Neural crest cell (in vitro differentiated cells): ENCODE measurements around the gene SNX33. TPM values are rescaled to one million over a fixed set of nuclear protein-coding genes. Genes with fewer than 3 reads are reported as not detected.
"Not testable (repeated sequence)": the region's sequence is repeated elsewhere in the genome, so short reads cannot be mapped to it uniquely, and the experiment has no call there.

Experiments
- DNase-seq: peaks from one replicate; pipeline ENCODE4 v3.0.0; 2021; ENCODE audit warnings: low read depth, mixed read lengths, low spot score
- H3K27ac Mint-ChIP-seq: one replicate; pipeline ENCODE4 v1.8.0; 2021; ENCODE audit warnings: mild to moderate bottlenecking, mixed read lengths; ENCODE audit not compliant: unreplicated experiment
- H3K27me3 Mint-ChIP-seq: 2 replicates; pipeline ENCODE4 v1.8.0; 2021; ENCODE audit warnings: low read depth, mild to moderate bottlenecking, mixed read lengths
- H3K36me3 Mint-ChIP-seq: 2 replicates; pipeline ENCODE4 v1.8.0; 2021; ENCODE audit warnings: low read depth, mild to moderate bottlenecking, mixed read lengths
- H3K4me1 Mint-ChIP-seq: 2 replicates; pipeline ENCODE4 v1.8.0; 2021; ENCODE audit warnings: mixed read lengths
- H3K4me3 Mint-ChIP-seq: one replicate; pipeline ENCODE4 v1.8.0; 2021; ENCODE audit warnings: mild to moderate bottlenecking, mixed read lengths
- H3K9me3 Mint-ChIP-seq: 2 replicates; pipeline ENCODE4 v1.8.0; 2021; ENCODE audit warnings: mixed read lengths
- total RNA-seq: library from RNA; stranded (reverse); gene quantifications from 2 replicates; pipeline ENCODE4 v1.2.1, GENCODE V29; 2021
- TF ChIP-seq, protein P1 (sequence below): fragments of 200-600 bp; sonication (generic); conservative IDR thresholded peaks from 2 replicates; pipeline ENCODE4 v1.5.0; 2021; ENCODE audit warnings: antibody characterized with exemption, mild to moderate bottlenecking

Gene SNX33
- total RNA-seq, 1 donor from 2014 or later, result 23.4 TPM

DNA sequence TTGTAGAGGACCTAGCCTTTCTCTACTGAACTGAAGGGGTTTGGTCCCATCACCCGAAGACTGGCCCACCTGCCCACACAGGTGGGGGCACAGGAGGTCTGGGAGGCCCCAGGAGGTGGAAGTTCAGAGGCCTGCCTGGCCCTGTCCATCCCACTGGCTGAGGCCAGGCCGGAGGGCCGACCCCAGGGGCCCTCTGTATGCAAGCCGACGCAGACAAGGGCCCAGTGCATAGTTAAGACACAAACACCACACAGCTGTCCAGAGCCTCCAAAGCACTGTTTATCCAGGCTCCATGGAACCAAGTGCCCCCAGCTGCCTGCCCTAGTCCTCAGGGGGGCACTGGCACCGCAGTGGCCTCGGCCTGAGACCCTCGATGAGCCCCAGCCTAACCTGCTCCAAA is 26.7 kb downstream of the SNX33 start:
- peak overlapping the region; percentile 35 for H3K27ac Mint-ChIP-seq

DNA sequence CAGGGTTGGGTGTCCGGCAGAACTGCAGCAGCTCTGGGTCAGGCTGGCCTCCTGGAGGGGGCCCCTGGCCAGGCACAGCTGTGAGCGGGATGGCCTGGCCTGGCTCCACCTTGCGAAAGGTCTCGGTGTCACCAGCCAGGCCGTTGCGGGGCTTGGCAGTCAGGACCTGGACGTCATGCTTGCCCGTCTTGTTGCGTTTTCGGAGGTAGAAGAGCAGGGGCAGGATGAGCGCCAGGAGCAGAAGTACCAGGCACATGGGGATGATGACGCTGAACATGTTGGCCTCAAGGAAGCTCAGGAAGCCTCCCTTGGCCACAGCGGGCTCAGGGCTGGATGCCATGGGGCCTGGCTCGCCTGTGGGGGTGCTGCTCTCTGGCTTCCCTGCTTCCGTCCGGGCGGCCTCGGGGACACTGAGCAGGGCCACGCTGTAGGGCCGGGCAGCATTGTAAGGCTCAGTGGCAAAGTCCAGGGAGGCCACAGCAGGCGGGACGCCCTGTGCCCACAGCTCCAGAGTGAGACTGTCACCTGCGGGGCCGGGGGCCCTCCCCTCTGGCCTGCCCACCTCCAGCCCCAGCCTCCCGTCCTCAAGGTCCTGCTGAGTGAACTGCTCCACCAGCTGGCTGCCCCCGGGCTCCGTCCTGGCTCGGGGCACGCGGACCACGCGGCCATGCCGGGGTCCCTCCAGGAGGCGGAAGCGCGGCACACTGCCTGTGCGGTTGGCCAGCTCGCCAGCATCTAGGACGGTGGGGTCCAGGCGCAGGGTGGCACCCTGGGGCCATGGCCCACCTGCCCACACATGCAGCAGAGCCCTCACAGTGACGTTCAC is 28.1 kb downstream of the SNX33 start:
- Mint-ChIP-seq H3K4me3 (no peak overlapping the region), H3K36me3 (no peaks in the 10 kb centered on the region), H3K4me1 (peaks cover 17% of the 10 kb centered on the region), H3K27ac (no peak overlapping the region), H3K9me3 (no peaks in the 10 kb centered on the region), H3K27me3 (no peaks in the 10 kb centered on the region)
- TF ChIP-seq, protein P1, sequence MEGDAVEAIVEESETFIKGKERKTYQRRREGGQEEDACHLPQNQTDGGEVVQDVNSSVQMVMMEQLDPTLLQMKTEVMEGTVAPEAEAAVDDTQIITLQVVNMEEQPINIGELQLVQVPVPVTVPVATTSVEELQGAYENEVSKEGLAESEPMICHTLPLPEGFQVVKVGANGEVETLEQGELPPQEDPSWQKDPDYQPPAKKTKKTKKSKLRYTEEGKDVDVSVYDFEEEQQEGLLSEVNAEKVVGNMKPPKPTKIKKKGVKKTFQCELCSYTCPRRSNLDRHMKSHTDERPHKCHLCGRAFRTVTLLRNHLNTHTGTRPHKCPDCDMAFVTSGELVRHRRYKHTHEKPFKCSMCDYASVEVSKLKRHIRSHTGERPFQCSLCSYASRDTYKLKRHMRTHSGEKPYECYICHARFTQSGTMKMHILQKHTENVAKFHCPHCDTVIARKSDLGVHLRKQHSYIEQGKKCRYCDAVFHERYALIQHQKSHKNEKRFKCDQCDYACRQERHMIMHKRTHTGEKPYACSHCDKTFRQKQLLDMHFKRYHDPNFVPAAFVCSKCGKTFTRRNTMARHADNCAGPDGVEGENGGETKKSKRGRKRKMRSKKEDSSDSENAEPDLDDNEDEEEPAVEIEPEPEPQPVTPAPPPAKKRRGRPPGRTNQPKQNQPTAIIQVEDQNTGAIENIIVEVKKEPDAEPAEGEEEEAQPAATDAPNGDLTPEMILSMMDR, result no peak
- no peak for DNase-seq

More for the DNA sequence above, 26.7 kb downstream of the SNX33 start:
- peaks cover 17% of the 10 kb centered on the region for H3K4me1 Mint-ChIP-seq
- DNase-seq, result no peak
- TF ChIP-seq, protein P1, result no peak
- H3K4me3 Mint-ChIP-seq, result no peak overlapping the region
- H3K27me3 Mint-ChIP-seq, result no peaks in the 10 kb centered on the region
- H3K9me3 Mint-ChIP-seq, result no peaks in the 10 kb centered on the region
- H3K36me3 Mint-ChIP-seq, result no peaks in the 10 kb centered on the region

DNA sequence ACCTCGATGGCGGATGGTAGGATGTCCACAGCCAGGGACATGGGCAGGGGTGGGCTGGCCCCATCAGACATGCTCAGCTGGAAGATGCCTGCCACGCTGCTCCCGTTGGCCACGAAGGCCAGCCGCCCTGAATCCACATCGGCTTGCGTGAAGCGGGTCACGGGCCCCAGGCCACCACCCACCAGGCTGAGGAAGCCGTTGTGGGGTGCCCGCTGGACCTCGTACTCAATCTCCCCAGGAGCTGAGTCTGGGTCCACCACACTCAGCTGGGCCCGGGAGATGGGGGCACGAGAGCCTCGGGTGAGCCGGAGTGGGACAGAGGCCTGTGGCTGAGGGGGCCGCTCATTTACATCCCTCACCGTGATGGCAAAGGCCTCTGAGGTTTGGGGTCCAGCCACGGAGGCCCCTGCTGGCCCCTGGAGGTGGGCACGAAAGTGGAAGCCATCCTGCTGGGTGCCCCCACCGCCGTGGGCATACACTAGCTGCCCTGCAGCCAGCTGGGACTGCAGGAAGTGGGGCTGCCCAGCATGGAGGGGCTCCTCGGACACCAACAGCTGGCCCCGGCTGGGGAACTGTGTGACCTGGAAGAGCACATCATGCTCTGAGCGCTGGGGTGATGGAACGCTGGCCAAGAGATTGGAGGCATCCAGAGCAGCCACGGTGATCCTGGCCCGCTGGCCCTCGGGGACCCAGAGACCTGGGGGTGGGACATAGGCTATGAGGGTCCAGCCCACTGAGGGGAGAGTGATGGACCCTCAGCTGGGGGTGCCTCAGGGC is 29.2 kb downstream of the SNX33 start:
- no peaks in the 10 kb centered on the region for H3K27me3 Mint-ChIP-seq

DNA sequence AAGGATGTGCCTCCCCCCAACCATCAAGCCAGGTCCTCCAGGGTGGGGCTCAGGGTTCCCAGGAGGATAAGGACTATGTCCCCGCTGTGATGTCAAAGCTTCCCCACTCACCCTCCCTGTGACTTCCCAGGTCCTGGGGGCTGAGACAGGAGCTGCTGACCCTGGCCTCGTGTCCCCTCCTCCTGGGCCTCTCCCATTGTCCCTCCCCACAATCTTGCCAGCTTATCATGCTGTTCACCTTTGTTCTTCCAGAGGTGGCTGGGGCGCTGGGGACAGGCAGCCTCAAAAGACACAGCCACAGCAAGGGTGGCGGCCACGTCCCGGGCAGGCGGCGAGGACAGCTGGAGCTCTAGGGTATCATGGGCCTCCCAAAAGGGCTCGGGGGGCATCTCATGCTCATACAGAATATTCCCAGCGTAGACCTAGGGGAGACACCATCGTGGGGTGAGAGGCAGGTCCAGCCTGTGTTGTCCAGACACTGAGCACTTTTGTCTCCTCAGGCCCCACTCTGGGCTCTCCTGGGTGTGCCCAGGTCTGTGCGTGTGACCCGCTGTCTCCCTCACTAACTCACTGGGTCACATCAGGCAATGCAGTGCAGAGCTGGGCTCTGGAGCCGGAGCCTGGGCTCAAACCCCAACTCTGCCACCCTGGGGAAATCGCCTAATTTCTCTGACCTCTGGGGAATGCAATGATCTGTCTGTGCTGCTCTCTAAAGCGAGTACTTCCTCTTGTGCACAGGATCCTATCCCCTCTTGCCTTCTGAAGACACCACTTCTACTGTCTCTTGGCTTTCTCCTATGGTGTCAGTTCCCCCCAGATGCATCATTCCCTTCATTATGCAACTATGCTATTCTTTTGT is 30.0 kb downstream of the SNX33 start:
- H3K36me3 Mint-ChIP-seq, result no peaks in the 10 kb centered on the region
- DNase-seq, result no peak
- TF ChIP-seq, protein P1, result no peak
- peak overlapping the region; percentile 63 for H3K27ac Mint-ChIP-seq
- no peaks in the 10 kb centered on the region for H3K27me3 Mint-ChIP-seq
- H3K4me1 Mint-ChIP-seq, result peaks cover 13% of the 10 kb centered on the region
- H3K9me3 Mint-ChIP-seq, result no peaks in the 10 kb centered on the region
- H3K4me3 Mint-ChIP-seq, result no peak overlapping the region

More for the DNA sequence above, 29.2 kb downstream of the SNX33 start:
- TF ChIP-seq, protein P1, result no peak
- no peak overlapping the region for H3K27ac Mint-ChIP-seq
- no peaks in the 10 kb centered on the region for H3K36me3 Mint-ChIP-seq
- peaks cover 17% of the 10 kb centered on the region for H3K4me1 Mint-ChIP-seq
- no peak overlapping the region for H3K4me3 Mint-ChIP-seq
- no peak for DNase-seq
- H3K9me3 Mint-ChIP-seq, result no peaks in the 10 kb centered on the region

DNA sequence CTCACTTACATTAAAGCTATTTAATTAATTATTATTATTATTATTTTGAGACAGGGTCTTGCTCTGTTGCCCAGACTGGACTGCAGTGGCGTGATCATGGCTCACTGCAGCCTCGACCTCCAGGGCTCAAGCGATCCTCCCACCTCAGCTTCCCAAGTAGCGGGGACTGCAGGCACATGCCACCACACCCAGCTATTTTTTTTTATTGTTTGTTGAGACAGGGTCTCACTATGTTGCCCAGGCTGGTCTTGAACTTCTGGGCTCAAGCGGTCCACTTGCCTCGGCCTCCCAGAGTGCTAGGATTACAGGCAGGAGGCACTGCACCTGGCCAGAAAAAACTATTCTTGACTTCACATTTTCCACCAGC is 30.6 kb downstream of the SNX33 start:
- not testable (repeated sequence) for H3K36me3 Mint-ChIP-seq, H3K27me3 Mint-ChIP-seq, DNase-seq, H3K9me3 Mint-ChIP-seq, H3K4me3 Mint-ChIP-seq, H3K27ac Mint-ChIP-seq
- peaks cover 11% of the 10 kb centered on the region for H3K4me1 Mint-ChIP-seq
